Amniotic epithelial cell (primary cell): ENCODE results near the gene PMPCA.

ENCODE experiments used
- DNase-seq: peaks from one replicate; pipeline ENCODE4 v3.0.0-alpha.2; 2010; ENCODE audit warnings: low read depth

PMPCA gene

GRCh38 chr9:136373300-136374182 is 36.9 kb upstream of the PMPCA start, which contains the start of gene CARD9:
Gene CARD9 (minus strand): TSS chr9:136373669. CDS start chr9:136372078, 1,591 bp downstream.
- no peak for DNase-seq

- no peak for DNase-seq
These were observed 36.3 kb upstream of the PMPCA start for GRCh38 chr9:136374183-136374575.

- no peak for DNase-seq
These were observed 35.4 kb upstream of the PMPCA start for GRCh38 chr9:136375096-136375495.

GRCh38 chr9:136376457-136376856 is 34.0 kb upstream of the PMPCA start:
- DNase-seq, result no peak

- DNase-seq, result no peak
These were observed 32.9 kb upstream of the PMPCA start for GRCh38 chr9:136377341-136378169.

GRCh38 chr9:136378170-136379002 is 32.1 kb upstream of the PMPCA start:
- DNase-seq, result no peak

- no peak for DNase-seq
These were observed 31.5 kb upstream of the PMPCA start for GRCh38 chr9:136379003-136379287.

- no peak for DNase-seq
These were observed 31.1 kb upstream of the PMPCA start for GRCh38 chr9:136379401-136379800.

- DNase-seq, result no peak
These were observed 30.6 kb upstream of the PMPCA start for GRCh38 chr9:136379891-136380290.

- DNase-seq, result no peak
These were observed 30.1 kb upstream of the PMPCA start for GRCh38 chr9:136380381-136380780.

- DNase-seq, result no peak
These were observed 29.1 kb upstream of the PMPCA start for GRCh38 chr9:136381311-136381710.

GRCh38 chr9:136381966-136382513 is 28.4 kb upstream of the PMPCA start:
- DNase-seq, result no peak

- no peak for DNase-seq
These were observed 27.0 kb upstream of the PMPCA start for GRCh38 chr9:136383436-136383835.

- DNase-seq, result no peak
These were observed 25.4 kb upstream of the PMPCA start for GRCh38 chr9:136385015-136385414.

- DNase-seq, result no peak
These were observed 24.4 kb upstream of the PMPCA start for GRCh38 chr9:136386018-136386417.

GRCh38 chr9:136387217-136387616 is 23.2 kb upstream of the PMPCA start:
- DNase-seq, result no peak

- no peak for DNase-seq
These were observed 21.1 kb upstream of the PMPCA start for GRCh38 chr9:136389396-136389795.

- DNase-seq, result no peak
These were observed 18.5 kb upstream of the PMPCA start for GRCh38 chr9:136391737-136392537.

- no peak for DNase-seq
These were observed 17.7 kb upstream of the PMPCA start for GRCh38 chr9:136392538-136393449.

GRCh38 chr9:136393531-136393930 is 16.9 kb upstream of the PMPCA start:
- no peak for DNase-seq
